GM12865 (cell line): ENCODE measurements around the gene RYR1.

ENCODE experiments used
- DNase-seq: peaks from one replicate; pipeline ENCODE4 v3.0.0; 2010; ENCODE audit warnings: low read depth
- H3K4me3 ChIP-seq: 2 replicates; pipeline ENCODE4 v1.5.1; 2011; ENCODE audit warnings: mild to moderate bottlenecking, low read depth, low read length, control low read depth
- TF ChIP-seq, protein P1 (sequence below): IDR thresholded peaks from 2 replicates; pipeline ENCODE4 v1.5.1; 2011; ENCODE audit warnings: low read length, control low read depth, low read depth, inconsistent platforms; ENCODE audit not compliant: insufficient read depth; ENCODE audit errors: missing control alignments

The RYR1 gene

GRCh38 chr19:38451036-38451435 lies 17.5 kb downstream of the RYR1 start:
- DNase-seq: no peak
- TF ChIP-seq, protein P1, sequence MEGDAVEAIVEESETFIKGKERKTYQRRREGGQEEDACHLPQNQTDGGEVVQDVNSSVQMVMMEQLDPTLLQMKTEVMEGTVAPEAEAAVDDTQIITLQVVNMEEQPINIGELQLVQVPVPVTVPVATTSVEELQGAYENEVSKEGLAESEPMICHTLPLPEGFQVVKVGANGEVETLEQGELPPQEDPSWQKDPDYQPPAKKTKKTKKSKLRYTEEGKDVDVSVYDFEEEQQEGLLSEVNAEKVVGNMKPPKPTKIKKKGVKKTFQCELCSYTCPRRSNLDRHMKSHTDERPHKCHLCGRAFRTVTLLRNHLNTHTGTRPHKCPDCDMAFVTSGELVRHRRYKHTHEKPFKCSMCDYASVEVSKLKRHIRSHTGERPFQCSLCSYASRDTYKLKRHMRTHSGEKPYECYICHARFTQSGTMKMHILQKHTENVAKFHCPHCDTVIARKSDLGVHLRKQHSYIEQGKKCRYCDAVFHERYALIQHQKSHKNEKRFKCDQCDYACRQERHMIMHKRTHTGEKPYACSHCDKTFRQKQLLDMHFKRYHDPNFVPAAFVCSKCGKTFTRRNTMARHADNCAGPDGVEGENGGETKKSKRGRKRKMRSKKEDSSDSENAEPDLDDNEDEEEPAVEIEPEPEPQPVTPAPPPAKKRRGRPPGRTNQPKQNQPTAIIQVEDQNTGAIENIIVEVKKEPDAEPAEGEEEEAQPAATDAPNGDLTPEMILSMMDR: no peak
- no peak overlapping the region for H3K4me3 ChIP-seq

DNA sequence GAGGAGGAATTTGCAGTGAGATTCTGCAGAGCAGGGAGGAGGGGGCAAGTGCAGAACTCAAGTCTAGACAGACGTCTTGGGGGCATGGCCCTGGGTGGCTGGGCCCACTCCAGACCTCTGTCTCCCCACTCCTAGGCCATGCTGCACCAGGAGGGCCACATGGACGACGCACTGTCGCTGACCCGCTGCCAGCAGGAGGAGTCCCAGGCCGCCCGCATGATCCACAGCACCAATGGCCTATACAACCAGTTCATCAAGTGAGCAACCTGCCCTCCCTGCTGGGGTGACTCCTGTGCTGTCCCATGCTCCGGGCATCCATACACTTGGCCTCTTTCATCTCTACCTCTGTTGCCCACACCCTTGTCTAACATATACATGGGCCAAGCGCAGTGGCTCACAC lies 18.1 kb downstream of the RYR1 start:
- TF ChIP-seq, protein P1: no peak
- no peak overlapping the region for H3K4me3 ChIP-seq
- no peak for DNase-seq

DNA sequence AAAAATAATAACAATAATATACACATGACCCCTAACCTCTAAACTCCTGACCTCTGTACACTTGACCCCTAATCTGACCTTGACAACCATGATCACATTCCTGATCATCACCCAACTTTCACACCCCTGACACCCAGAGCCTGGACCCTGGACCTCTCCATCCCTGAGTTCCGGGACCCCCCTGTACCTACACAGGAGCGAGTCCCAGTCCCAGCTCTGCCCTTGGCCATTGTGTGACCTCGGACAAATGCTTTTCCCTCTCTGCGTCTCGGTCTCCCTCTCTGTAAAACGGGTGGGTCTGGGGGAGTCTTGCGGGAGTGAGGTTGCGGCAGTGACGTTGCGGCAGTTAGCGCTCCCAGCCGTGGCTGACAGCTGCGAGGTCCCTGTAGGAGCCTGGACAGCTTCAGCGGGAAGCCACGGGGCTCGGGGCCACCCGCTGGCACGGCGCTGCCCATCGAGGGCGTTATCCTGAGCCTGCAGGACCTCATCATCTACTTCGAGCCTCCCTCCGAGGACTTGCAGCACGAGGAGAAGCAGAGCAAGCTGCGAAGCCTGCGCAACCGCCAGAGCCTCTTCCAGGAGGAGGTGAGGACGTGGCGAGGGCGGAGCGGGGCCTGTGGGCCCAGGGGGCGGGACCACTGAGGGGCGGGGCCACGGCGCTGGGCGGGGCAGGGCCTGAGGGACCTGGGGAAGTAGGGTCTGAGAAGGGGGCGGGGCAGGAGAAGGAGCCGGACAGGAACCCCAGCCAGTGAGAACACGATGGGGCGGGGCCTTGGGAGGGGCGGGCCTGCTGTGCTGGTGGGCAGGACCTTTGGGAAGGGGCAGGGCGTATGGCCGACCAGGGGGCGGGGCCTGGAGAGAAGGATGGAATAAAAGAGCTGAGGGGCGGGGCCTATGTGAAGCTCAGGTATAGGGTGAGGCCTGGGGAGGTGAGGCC lies 19.2 kb downstream of the RYR1 start:
- TF ChIP-seq, protein P1: no peak
- H3K4me3 ChIP-seq: no peak overlapping the region
- peak; percentile 46 for DNase-seq

GRCh38 chr19:38453596-38453995 lies 20.1 kb downstream of the RYR1 start:
- no peak overlapping the region for H3K4me3 ChIP-seq
- no peak for DNase-seq
- TF ChIP-seq, protein P1: no peak

- H3K4me3 ChIP-seq: no peak overlapping the region
- no peak for DNase-seq
- TF ChIP-seq, protein P1: no peak
These were observed 21.5 kb downstream of the RYR1 start for GRCh38 chr19:38455031-38455430.

GRCh38 chr19:38457202-38457601 lies 23.7 kb downstream of the RYR1 start:
- no peak overlapping the region for H3K4me3 ChIP-seq
- TF ChIP-seq, protein P1: no peak
- no peak for DNase-seq
